Naive thymus-derived CD8-positive, alpha-beta T cell (primary cell): ENCODE measurements around the gene DCDC2C. TPM values are rescaled to one million over a fixed set of nuclear protein-coding genes. Genes with fewer than 3 reads are reported as not detected.

Experiments
- ATAC-seq, 2 donors: fragments of 150-1000 bp; cut with Tn5 transposase in 1 of 2; sonication (Bioruptor Pico), chemical (Tn5 transposase) in 1 of 2; 1 replicate in 1 of 2; 2 replicates in 1 of 2; pipeline ENCODE4 v1.10.0; 2021; ENCODE audit warnings: mild to moderate bottlenecking in 2 of 2, moderate library complexity in 2 of 2
- POLR2A ChIA-PET: fragments of 350-600 bp; sonication (Branson Sonifier 250); formaldehyde crosslinking; loops from one replicate; lab custom pipeline; 2021; ENCODE audit warnings: antibody characterized with exemption; lab: Charles Lee
- DNase-seq, 10 donors: peaks; one replicate each; pipeline versions ENCODE4 v3.0.0 to v3.0.0-alpha.2; 2020 to 2022
- H3K27ac Mint-ChIP-seq, 10 donors: one replicate each; pipeline ENCODE4 v1.8.0; 2020 to 2022; ENCODE audit warnings: mild to moderate bottlenecking in 10 of 10, mixed read lengths in 10 of 10, moderate library complexity in 4 of 10, inconsistent platforms in 1 of 10
- H3K27me3 Mint-ChIP-seq, 5 donors: one replicate each; pipeline ENCODE4 v1.8.0; 2021 to 2022; ENCODE audit warnings: mixed read lengths in 5 of 5
- H3K36me3 Mint-ChIP-seq, 3 donors: one replicate each; pipeline ENCODE4 v1.8.0; 2020 to 2022; ENCODE audit warnings: mixed read lengths in 3 of 3, mild to moderate bottlenecking in 2 of 3, inconsistent platforms in 1 of 3
- H3K4me1 Mint-ChIP-seq, 4 donors: one replicate each; pipeline ENCODE4 v1.8.0; 2021 to 2022; ENCODE audit warnings: mixed read lengths in 4 of 4
- H3K4me3 Mint-ChIP-seq, 10 donors: one replicate each; pipeline ENCODE4 v1.8.0; 2020 to 2022; ENCODE audit warnings: mild to moderate bottlenecking in 10 of 10, mixed read lengths in 10 of 10, moderate library complexity in 6 of 10, inconsistent platforms in 1 of 10
- H3K9me3 Mint-ChIP-seq, 9 donors: one replicate each; pipeline ENCODE4 v1.8.0; 2020 to 2022; ENCODE audit warnings: mixed read lengths in 9 of 9, mild to moderate bottlenecking in 3 of 9, inconsistent platforms in 1 of 9, moderate library complexity in 1 of 9
- polyA plus RNA-seq, 3 donors: library from polyadenylated mRNA; unstranded; fragments of 300-500 nt; fragmentation: Illumina TruSeq; gene quantifications; one replicate each; pipeline ENCODE4 v1.2.3, GENCODE V29; 2021
- total RNA-seq, 8 experiments: library from RNA in 2 of 8; stranded (reverse) in 2 of 8; gene quantifications; one replicate each; pipeline ENCODE4 v1.2.3 and lab custom pipeline; 2021 to 2026

Gene DCDC2C
- total and polyA plus RNA-seq, 5 experiments from 2014 or later: not detected

- DNase-seq (peak in 1 of 10 donors; percentile 4), ATAC-seq (no peak)
- Mint-ChIP-seq H3K9me3 (no peaks in the 10 kb centered on the region), H3K4me3 (no peak overlapping the region), H3K27me3 (peaks cover 7 to 47% (median 20%) of the 10 kb centered on the region in 5 donors), H3K27ac (no peak overlapping the region), H3K36me3 (no peaks in the 10 kb centered on the region), H3K4me1 (peaks cover 0 to 4% (median 0%) of the 10 kb centered on the region in 4 donors)
- POLR2A ChIA-PET: no interaction called here
Observed at GRCh38 chr2:3742743-3743508, 39.6 kb downstream of the DCDC2C start.

- POLR2A ChIA-PET: no interaction called here
- no peaks in the 10 kb centered on the region for H3K36me3 Mint-ChIP-seq
- no peaks in the 10 kb centered on the region for H3K9me3 Mint-ChIP-seq
- DNase-seq: peak in 1 of 10 donors; percentile 15
- H3K27me3 Mint-ChIP-seq: peaks cover 9 to 55% (median 22%) of the 10 kb centered on the region in 5 donors
- no peak overlapping the region for H3K4me3 Mint-ChIP-seq
- peaks cover 0 to 4% (median 0%) of the 10 kb centered on the region in 4 donors for H3K4me1 Mint-ChIP-seq
- no peak for ATAC-seq
- no peak overlapping the region for H3K27ac Mint-ChIP-seq
Observed at GRCh38 chr2:3743951-3744555, 40.7 kb downstream of the DCDC2C start.

- POLR2A ChIA-PET: no interaction called here
- DNase-seq (no peak), ATAC-seq (no peak)
- H3K36me3 Mint-ChIP-seq: no peaks in the 10 kb centered on the region
- H3K9me3 Mint-ChIP-seq: no peaks in the 10 kb centered on the region
- H3K4me3 Mint-ChIP-seq: no peak overlapping the region
- peaks cover 0 to 4% (median 0%) of the 10 kb centered on the region in 4 donors for H3K4me1 Mint-ChIP-seq
- H3K27me3 Mint-ChIP-seq: peaks cover 12 to 69% (median 31%) of the 10 kb centered on the region in 5 donors
- H3K27ac Mint-ChIP-seq: peak overlapping the region in 1 of 10 donors; percentile 16
Observed at GRCh38 chr2:3745920-3746319, 42.5 kb downstream of the DCDC2C start.

- Mint-ChIP-seq H3K27ac (no peak overlapping the region), H3K27me3 (peaks cover 10 to 76% (median 38%) of the 10 kb centered on the region in 5 donors), H3K9me3 (no peaks in the 10 kb centered on the region), H3K4me1 (peaks cover 0 to 4% (median 0%) of the 10 kb centered on the region in 4 donors), H3K4me3 (no peak overlapping the region), H3K36me3 (no peaks in the 10 kb centered on the region)
- POLR2A ChIA-PET: no interaction called here
- ATAC-seq (no peak), DNase-seq (peak in 1 of 10 donors; percentile 35)
Observed at GRCh38 chr2:3747032-3747654, 43.8 kb downstream of the DCDC2C start.

GRCh38 chr2:3747826-3748225 lies 44.5 kb downstream of the DCDC2C start:
- no peaks in the 10 kb centered on the region for H3K9me3 Mint-ChIP-seq
- no peaks in the 10 kb centered on the region for H3K36me3 Mint-ChIP-seq
- DNase-seq (peak in 1 of 10 donors; percentile 40), ATAC-seq (no peak)
- H3K4me3 Mint-ChIP-seq: no peak overlapping the region
- peaks cover 10 to 70% (median 38%) of the 10 kb centered on the region in 5 donors for H3K27me3 Mint-ChIP-seq
- H3K27ac Mint-ChIP-seq: no peak overlapping the region
- peaks cover 0 to 4% (median 0%) of the 10 kb centered on the region in 4 donors for H3K4me1 Mint-ChIP-seq
- POLR2A ChIA-PET: no interaction called here

- Mint-ChIP-seq H3K36me3 (no peaks in the 10 kb centered on the region), H3K9me3 (no peaks in the 10 kb centered on the region), H3K4me3 (no peak overlapping the region), H3K4me1 (peaks cover 0 to 4% (median 0%) of the 10 kb centered on the region in 4 donors), H3K27ac (no peak overlapping the region), H3K27me3 (peaks cover 8 to 56% (median 32%) of the 10 kb centered on the region in 5 donors)
- DNase-seq: no peak
- no peak for ATAC-seq
- POLR2A ChIA-PET: no interaction called here
Observed at GRCh38 chr2:3749201-3749600, 45.8 kb downstream of the DCDC2C start.

- no peaks in the 10 kb centered on the region for H3K9me3 Mint-ChIP-seq
- H3K36me3 Mint-ChIP-seq: no peaks in the 10 kb centered on the region
- DNase-seq (no peak), ATAC-seq (no peak)
- POLR2A ChIA-PET: no interaction called here
- peaks cover 8 to 49% (median 26%) of the 10 kb centered on the region in 5 donors for H3K27me3 Mint-ChIP-seq
- peaks cover 0 to 4% (median 0%) of the 10 kb centered on the region in 4 donors for H3K4me1 Mint-ChIP-seq
- no peak overlapping the region for H3K27ac Mint-ChIP-seq
- H3K4me3 Mint-ChIP-seq: no peak overlapping the region
Observed at GRCh38 chr2:3751251-3751650, 47.9 kb downstream of the DCDC2C start.

- Mint-ChIP-seq H3K27me3 (peaks cover 8 to 43% (median 24%) of the 10 kb centered on the region in 5 donors), H3K36me3 (no peaks in the 10 kb centered on the region), H3K4me3 (no peak overlapping the region), H3K27ac (peak overlapping the region in 1 of 10 donors; percentile 40), H3K9me3 (no peaks in the 10 kb centered on the region), H3K4me1 (peaks cover 0 to 4% (median 0%) of the 10 kb centered on the region in 4 donors)
- ATAC-seq: no peak
- no peak for DNase-seq
- POLR2A ChIA-PET: no interaction called here
Observed at GRCh38 chr2:3751806-3752205, 48.4 kb downstream of the DCDC2C start.

GRCh38 chr2:3752376-3752775 lies 49.0 kb downstream of the DCDC2C start:
- no peak for DNase-seq
- POLR2A ChIA-PET: no interaction called here
- ATAC-seq: no peak
- peaks cover 0 to 4% (median 0%) of the 10 kb centered on the region in 4 donors for H3K4me1 Mint-ChIP-seq
- H3K9me3 Mint-ChIP-seq: no peaks in the 10 kb centered on the region
- H3K36me3 Mint-ChIP-seq: no peaks in the 10 kb centered on the region
- H3K4me3 Mint-ChIP-seq: no peak overlapping the region
- H3K27me3 Mint-ChIP-seq: peaks cover 8 to 42% (median 23%) of the 10 kb centered on the region in 5 donors
- no peak overlapping the region for H3K27ac Mint-ChIP-seq

GRCh38 chr2:3753561-3753960 lies 50.2 kb downstream of the DCDC2C start:
- Mint-ChIP-seq H3K9me3 (no peaks in the 10 kb centered on the region), H3K4me1 (no peaks in the 10 kb centered on the region), H3K27ac (no peak overlapping the region), H3K27me3 (peaks cover 8 to 42% (median 22%) of the 10 kb centered on the region in 5 donors), H3K4me3 (no peak overlapping the region), H3K36me3 (no peaks in the 10 kb centered on the region)
- POLR2A ChIA-PET: no interaction called here
- ATAC-seq (no peak), DNase-seq (no peak)

GRCh38 chr2:3754280-3754679 lies 50.9 kb downstream of the DCDC2C start:
- Mint-ChIP-seq H3K4me1 (no peaks in the 10 kb centered on the region), H3K36me3 (no peaks in the 10 kb centered on the region), H3K4me3 (no peak overlapping the region), H3K9me3 (no peaks in the 10 kb centered on the region), H3K27ac (no peak overlapping the region), H3K27me3 (peaks cover 11 to 48% (median 26%) of the 10 kb centered on the region in 5 donors)
- no peak for DNase-seq
- no peak for ATAC-seq
- POLR2A ChIA-PET: no interaction called here

GRCh38 chr2:3754795-3755194 lies 51.4 kb downstream of the DCDC2C start:
- H3K27ac Mint-ChIP-seq: peak overlapping the region in 1 of 10 donors; percentile 31
- ATAC-seq (no peak), DNase-seq (no peak)
- POLR2A ChIA-PET: no interaction called here
- no peaks in the 10 kb centered on the region for H3K9me3 Mint-ChIP-seq
- H3K4me1 Mint-ChIP-seq: no peaks in the 10 kb centered on the region
- peaks cover 13 to 50% (median 29%) of the 10 kb centered on the region in 5 donors for H3K27me3 Mint-ChIP-seq
- H3K36me3 Mint-ChIP-seq: no peaks in the 10 kb centered on the region
- H3K4me3 Mint-ChIP-seq: no peak overlapping the region

GRCh38 chr2:3755277-3755676 lies 51.9 kb downstream of the DCDC2C start:
- no peaks in the 10 kb centered on the region for H3K4me1 Mint-ChIP-seq
- ATAC-seq (no peak), DNase-seq (no peak)
- no peak overlapping the region for H3K4me3 Mint-ChIP-seq
- POLR2A ChIA-PET: no interaction called here
- no peaks in the 10 kb centered on the region for H3K36me3 Mint-ChIP-seq
- H3K27me3 Mint-ChIP-seq: peaks cover 14 to 50% (median 26%) of the 10 kb centered on the region in 5 donors
- no peaks in the 10 kb centered on the region for H3K9me3 Mint-ChIP-seq
- H3K27ac Mint-ChIP-seq: no peak overlapping the region
